Sigmoid colon (tissue), 3 donors: Measurements from ENCODE around the gene PADI1.

ENCODE experiments used
- POLR2A ChIP-seq, 2 donors: fragments of 450-650 bp; IDR thresholded peaks; one replicate each; pipeline ENCODE4 v1.6.1; 2016; ENCODE audit warnings: antibody characterized with exemption in 2 of 2, mild to moderate bottlenecking in 2 of 2, moderate library complexity in 2 of 2
- TF ChIP-seq, protein P1 (sequence below), 4 experiments: fragments of 450-650 bp in 3 of 4; fragments of 200-600 bp in 1 of 4; IDR thresholded peaks; one replicate each; pipeline ENCODE4 v1.5.1; 2016 to 2019; ENCODE audit warnings: antibody characterized with exemption in 4 of 4, mild to moderate bottlenecking in 3 of 4, moderate library complexity in 2 of 4

GRCh38 chr1:17243274-17243673, 38.3 kb downstream of the PADI1 start:
- TF ChIP-seq, protein P1, sequence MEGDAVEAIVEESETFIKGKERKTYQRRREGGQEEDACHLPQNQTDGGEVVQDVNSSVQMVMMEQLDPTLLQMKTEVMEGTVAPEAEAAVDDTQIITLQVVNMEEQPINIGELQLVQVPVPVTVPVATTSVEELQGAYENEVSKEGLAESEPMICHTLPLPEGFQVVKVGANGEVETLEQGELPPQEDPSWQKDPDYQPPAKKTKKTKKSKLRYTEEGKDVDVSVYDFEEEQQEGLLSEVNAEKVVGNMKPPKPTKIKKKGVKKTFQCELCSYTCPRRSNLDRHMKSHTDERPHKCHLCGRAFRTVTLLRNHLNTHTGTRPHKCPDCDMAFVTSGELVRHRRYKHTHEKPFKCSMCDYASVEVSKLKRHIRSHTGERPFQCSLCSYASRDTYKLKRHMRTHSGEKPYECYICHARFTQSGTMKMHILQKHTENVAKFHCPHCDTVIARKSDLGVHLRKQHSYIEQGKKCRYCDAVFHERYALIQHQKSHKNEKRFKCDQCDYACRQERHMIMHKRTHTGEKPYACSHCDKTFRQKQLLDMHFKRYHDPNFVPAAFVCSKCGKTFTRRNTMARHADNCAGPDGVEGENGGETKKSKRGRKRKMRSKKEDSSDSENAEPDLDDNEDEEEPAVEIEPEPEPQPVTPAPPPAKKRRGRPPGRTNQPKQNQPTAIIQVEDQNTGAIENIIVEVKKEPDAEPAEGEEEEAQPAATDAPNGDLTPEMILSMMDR (IDR thresholded peaks at IDR 0.05) = no peak
- no peak for TF ChIP-seq POLR2A (IDR thresholded peaks at IDR 0.05)
